SK-N-SH treated with all-trans-retinoic acid at 6 μM for 48 hours (cell line): ENCODE measurements around the gene VEGFC.

Source experiments
- ARNTL ChIP-seq: fragments of 450-650 bp; formaldehyde crosslinking; IDR thresholded peaks from 2 replicates; pipeline ENCODE4 v1.5.0; 2020; ENCODE audit warnings: low read depth, mild to moderate bottlenecking, moderate library complexity, borderline replicate concordance
- CSDC2 ChIP-seq: fragments of 250-450 bp; sonication (Bioruptor Pico); IDR thresholded peaks from 2 replicates; pipeline ENCODE4 v1.5.0; 2020; ENCODE audit warnings: mild to moderate bottlenecking, moderate library complexity
- ESRRG ChIP-seq: fragments of 250-450 bp; sonication (Bioruptor Pico); IDR thresholded peaks from 2 replicates; pipeline ENCODE4 v1.6.1; 2021; ENCODE audit warnings: mild to moderate bottlenecking
- ISL1 ChIP-seq: fragments of 250-450 bp; sonication (Bioruptor Pico); IDR thresholded peaks from 2 replicates; pipeline ENCODE4 v2.1.2; 2022; ENCODE audit warnings: mild to moderate bottlenecking, moderate library complexity
- OSR1 ChIP-seq: fragments of 250-450 bp; sonication (Bioruptor Pico); IDR thresholded peaks from 2 replicates; pipeline ENCODE4 v1.8.0; 2022; ENCODE audit warnings: moderate library complexity, mild to moderate bottlenecking, inconsistent platforms
- PATZ1 ChIP-seq: fragments of 250-450 bp; sonication (Bioruptor Pico); IDR thresholded peaks from 2 replicates; pipeline ENCODE4 v1.8.0; 2020; ENCODE audit warnings: mild to moderate bottlenecking, moderate library complexity, borderline replicate concordance
- RARB ChIP-seq: fragments of 250-450 bp; sonication (Bioruptor Pico); IDR thresholded peaks from 2 replicates; pipeline ENCODE4 v1.8.0; 2021; ENCODE audit warnings: mild to moderate bottlenecking, moderate library complexity
- TCF4 ChIP-seq: fragments of 250-450 bp; sonication (Bioruptor Pico); IDR thresholded peaks from 2 replicates; pipeline ENCODE4 v1.8.0; 2021; ENCODE audit warnings: mild to moderate bottlenecking, moderate library complexity, borderline replicate concordance
- ZFP3 ChIP-seq: fragments of 250-450 bp; sonication (Bioruptor Pico); IDR thresholded peaks from 2 replicates; pipeline ENCODE4 v1.5.0; 2020; ENCODE audit warnings: mild to moderate bottlenecking, moderate library complexity
- ZFP30 ChIP-seq: fragments of 450-650 bp; formaldehyde crosslinking; IDR thresholded peaks from 2 replicates; pipeline ENCODE4 v1.5.0; 2022; ENCODE audit warnings: mild to moderate bottlenecking, moderate library complexity
- ZNF70 ChIP-seq: fragments of 450-650 bp; formaldehyde crosslinking; IDR thresholded peaks from 2 replicates; pipeline ENCODE4 v1.5.0; 2020; ENCODE audit warnings: mild to moderate bottlenecking, moderate library complexity

- TF ChIP-seq CSDC2 (CRISPR knock-in tag), result no peak
- no peak for TF ChIP-seq RARB (CRISPR knock-in tag)
- no peak for TF ChIP-seq ZNF70 (CRISPR knock-in tag)
- TF ChIP-seq ESRRG (CRISPR knock-in tag), result no peak
- TF ChIP-seq OSR1 (CRISPR knock-in tag), result no peak
- no peak for TF ChIP-seq ZFP3
- no peak for TF ChIP-seq ZFP30
- TF ChIP-seq ARNTL (CRISPR knock-in tag), result no peak
- TF ChIP-seq ISL1 (CRISPR knock-in tag), result no peak
- no peak for TF ChIP-seq TCF4 (CRISPR knock-in tag)
- TF ChIP-seq PATZ1 (CRISPR knock-in tag), result no peak
These were observed 11.0 kb downstream of the VEGFC start for GRCh38 chr4:176781739-176782100.
